Kidney tubule cell (primary cell): ENCODE results near the gene RPL41.

ENCODE experiments used
- DNase-seq: peaks from one replicate; pipeline ENCODE4 v3.0.0-alpha.2; 2018; ENCODE audit warnings: low spot score

RPL41 gene

GRCh38 chr12:56127888-56128669 lies 11.6 kb downstream of the RPL41 start, which contains the start of gene ESYT1:
Gene ESYT1, plus strand, starts transcription at chr12:56128267. Its CDS starts 53 bp downstream, at chr12:56128320.
- peak; percentile 100 for DNase-seq

- no peak for DNase-seq
These were observed 12.3 kb downstream of the RPL41 start for GRCh38 chr12:56128670-56129205.

- peak; percentile 64 for DNase-seq
These were observed 12.9 kb downstream of the RPL41 start for GRCh38 chr12:56129206-56129941.

GRCh38 chr12:56129942-56130495 lies 13.6 kb downstream of the RPL41 start:
- peak; percentile 23 for DNase-seq

GRCh38 chr12:56130876-56131275 lies 14.4 kb downstream of the RPL41 start:
- no peak for DNase-seq

- DNase-seq = no peak
These were observed 18.5 kb downstream of the RPL41 start for GRCh38 chr12:56134897-56135296.

GRCh38 chr12:56137853-56138571 lies 21.6 kb downstream of the RPL41 start:
- no peak for DNase-seq

GRCh38 chr12:56141946-56142784 lies 25.7 kb downstream of the RPL41 start:
- no peak for DNase-seq

GRCh38 chr12:56143217-56143616 lies 26.8 kb downstream of the RPL41 start:
- no peak for DNase-seq

GRCh38 chr12:56143870-56144269 lies 27.4 kb downstream of the RPL41 start:
- no peak for DNase-seq

- no peak for DNase-seq
These were observed 28.8 kb downstream of the RPL41 start for GRCh38 chr12:56145217-56145616.

- DNase-seq = peak; percentile 13
These were observed 30.3 kb downstream of the RPL41 start for GRCh38 chr12:56146492-56147460.

- peak; percentile 42 for DNase-seq
These were observed 34.1 kb downstream of the RPL41 start for GRCh38 chr12:56150563-56150962.

- DNase-seq = peak; percentile 77
These were observed 35.3 kb downstream of the RPL41 start for GRCh38 chr12:56151672-56152131.

GRCh38 chr12:56152132-56152755 lies 35.8 kb downstream of the RPL41 start, which contains the start of gene MYL6B:
Gene MYL6B, plus strand, starts transcription at chr12:56152587. Its CDS starts 1,332 bp downstream, at chr12:56153919.
- DNase-seq = peak; percentile 94

- DNase-seq = no peak
These were observed 36.6 kb downstream of the RPL41 start for GRCh38 chr12:56152756-56153677.

- DNase-seq = no peak
These were observed 37.2 kb downstream of the RPL41 start for GRCh38 chr12:56153678-56154065.

- no peak for DNase-seq
These were observed 37.9 kb downstream of the RPL41 start for GRCh38 chr12:56154246-56154771.
